Activated CD4-positive, alpha-beta T cell treated with anti-CD3 and anti-CD28 coated beads, Interleukin-2, amount 50 U/mL, for 4 hours (primary cell): ENCODE results near the gene SLC26A4.

ENCODE experiments used
- DNase-seq, 2 experiments: peaks; one replicate each; pipeline ENCODE4 v3.0.0-alpha.2; 2020

The SLC26A4 gene

DNA sequence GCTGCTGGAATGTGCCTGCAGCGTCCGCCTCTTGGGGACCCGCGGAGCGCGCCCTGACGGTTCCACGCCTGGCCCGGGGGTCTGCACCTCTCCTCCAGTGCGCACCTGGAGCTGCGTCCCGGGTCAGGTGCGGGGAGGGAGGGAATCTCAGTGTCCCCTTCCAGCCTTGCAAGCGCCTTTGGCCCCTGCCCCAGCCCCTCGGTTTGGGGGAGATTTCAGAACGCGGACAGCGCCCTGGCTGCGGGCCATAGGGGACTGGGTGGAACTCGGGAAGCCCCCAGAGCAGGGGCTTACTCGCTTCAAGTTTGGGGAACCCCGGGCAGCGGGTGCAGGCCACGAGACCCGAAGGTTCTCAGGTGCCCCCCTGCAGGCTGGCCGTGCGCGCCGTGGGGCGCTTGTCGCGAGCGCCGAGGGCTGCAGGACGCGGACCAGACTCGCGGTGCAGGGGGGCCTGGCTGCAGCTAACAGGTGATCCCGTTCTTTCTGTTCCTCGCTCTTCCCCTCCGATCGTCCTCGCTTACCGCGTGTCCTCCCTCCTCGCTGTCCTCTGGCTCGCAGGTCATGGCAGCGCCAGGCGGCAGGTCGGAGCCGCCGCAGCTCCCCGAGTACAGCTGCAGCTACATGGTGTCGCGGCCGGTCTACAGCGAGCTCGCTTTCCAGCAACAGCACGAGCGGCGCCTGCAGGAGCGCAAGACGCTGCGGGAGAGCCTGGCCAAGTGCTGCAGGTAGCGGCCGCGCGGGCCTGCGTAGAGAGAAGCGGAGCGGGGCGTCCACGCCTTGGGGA, 645 bp downstream of the SLC26A4 start:
- DNase-seq, result peak; percentile 6 to 21

DNA sequence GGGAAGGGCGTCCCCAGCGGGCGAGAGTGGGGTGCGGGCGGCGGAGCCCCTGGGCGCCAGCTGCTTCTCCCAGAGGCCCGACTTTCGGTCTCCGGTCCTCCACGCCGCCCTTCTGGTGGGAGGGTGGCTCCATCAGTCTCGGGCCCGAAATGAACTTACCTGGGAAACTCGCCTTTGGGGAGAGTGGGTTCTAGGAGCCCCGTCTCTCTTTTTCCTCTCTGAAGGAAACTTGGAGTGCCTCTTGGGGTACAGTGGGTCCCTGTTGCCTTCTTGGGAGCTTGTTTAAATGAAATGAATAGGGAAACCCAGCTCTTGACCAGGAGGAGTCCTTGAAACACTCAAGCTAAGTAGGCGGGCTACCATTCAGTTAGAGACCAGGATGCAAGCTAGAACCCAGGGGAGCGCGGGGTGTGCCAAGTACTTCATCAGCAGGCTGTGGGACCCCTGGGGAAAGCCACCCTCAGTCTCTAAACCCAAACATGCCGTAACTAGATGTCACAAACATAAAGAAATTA, 1.3 kb downstream of the SLC26A4 start:
- no peak for DNase-seq

- DNase-seq, result no peak
Observed at GRCh38 chr7:107663196-107663595, 2.6 kb downstream of the SLC26A4 start.

- no peak for DNase-seq
Observed at GRCh38 chr7:107666790-107667189, 6.2 kb downstream of the SLC26A4 start.

GRCh38 chr7:107667341-107667740, 6.7 kb downstream of the SLC26A4 start:
- no peak for DNase-seq

DNA sequence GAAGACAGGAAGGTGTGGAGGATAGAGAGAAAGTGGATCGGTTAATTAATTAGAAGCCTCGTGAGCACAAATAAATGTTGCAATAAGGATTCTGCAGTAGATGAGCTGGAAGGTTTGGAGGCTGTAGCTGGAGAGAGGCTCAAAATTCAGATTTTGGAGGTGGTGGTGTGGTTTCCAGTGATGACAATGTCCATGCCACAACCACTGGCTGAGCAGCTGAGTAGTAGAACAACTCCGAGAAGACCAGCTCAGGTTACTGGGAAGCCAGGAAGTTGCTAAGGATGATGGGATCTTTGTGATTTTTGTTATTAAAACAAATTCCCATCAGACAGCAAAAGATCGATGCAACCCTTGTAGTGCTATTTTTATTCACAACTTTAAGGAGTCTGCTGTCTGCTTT, 7.7 kb downstream of the SLC26A4 start:
- DNase-seq, result no peak

- DNase-seq, result no peak
Observed at GRCh38 chr7:107672183-107672582, 11.6 kb downstream of the SLC26A4 start.

DNA sequence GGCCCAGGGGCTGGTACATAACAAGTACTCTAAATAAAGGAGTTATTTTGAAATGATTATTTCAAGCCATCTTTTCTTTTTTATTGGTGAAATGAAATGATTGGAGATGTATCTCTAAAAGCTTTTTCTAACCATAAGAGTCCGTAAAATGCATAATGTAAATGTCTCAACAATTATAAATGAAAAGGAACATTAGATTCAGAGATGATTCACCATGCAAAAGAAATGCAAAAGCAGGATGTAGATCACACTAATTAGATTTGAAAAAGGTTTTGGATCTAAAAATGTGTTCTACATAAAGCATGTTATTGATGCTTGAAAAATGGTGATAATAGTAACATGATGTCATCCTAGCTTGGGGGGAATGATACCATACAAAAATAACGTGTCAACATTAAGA, 15.6 kb downstream of the SLC26A4 start:
- DNase-seq, result no peak

GRCh38 chr7:107678110-107678753, 17.6 kb downstream of the SLC26A4 start:
- no peak for DNase-seq

DNA sequence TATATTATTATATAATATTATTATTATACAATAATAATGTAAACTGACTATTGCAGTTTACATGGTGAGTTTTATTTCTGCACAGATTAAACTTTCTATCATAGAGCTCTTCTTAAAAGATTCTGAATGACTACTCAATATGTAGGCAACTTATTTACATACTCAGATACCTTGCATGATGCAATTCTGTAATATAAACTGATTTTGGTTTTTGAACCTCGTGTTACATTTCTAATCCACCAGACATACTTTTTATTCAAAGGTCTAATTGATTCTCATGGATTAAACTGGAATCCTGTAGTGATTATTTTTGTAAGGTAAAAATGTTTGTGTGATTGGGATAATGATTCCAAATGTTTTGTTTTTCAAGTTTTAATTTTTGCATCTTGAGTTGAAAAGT, 19.9 kb downstream of the SLC26A4 start:
- no peak for DNase-seq

- DNase-seq, result no peak
Observed at GRCh38 chr7:107682886-107683285, 22.3 kb downstream of the SLC26A4 start.

DNA sequence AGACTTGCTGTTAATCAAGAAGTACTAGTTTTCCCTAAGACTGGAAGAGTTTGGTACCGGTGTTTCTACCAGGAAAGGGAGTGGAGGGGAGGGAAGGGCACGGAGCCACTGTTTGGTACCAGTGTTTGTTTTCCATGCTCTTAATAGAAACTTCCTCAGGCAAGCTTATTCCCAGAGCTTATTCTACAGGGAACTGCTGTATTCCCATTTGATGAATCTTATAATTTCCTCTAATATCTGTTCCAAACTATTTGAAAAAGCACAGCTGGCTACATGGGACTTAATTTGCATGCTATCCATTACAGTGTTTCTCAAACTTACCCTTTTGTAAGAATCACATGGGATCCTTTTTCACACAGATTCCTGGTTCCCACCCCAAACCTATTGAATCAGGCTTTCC, 23.7 kb downstream of the SLC26A4 start:
- DNase-seq, result no peak

DNA sequence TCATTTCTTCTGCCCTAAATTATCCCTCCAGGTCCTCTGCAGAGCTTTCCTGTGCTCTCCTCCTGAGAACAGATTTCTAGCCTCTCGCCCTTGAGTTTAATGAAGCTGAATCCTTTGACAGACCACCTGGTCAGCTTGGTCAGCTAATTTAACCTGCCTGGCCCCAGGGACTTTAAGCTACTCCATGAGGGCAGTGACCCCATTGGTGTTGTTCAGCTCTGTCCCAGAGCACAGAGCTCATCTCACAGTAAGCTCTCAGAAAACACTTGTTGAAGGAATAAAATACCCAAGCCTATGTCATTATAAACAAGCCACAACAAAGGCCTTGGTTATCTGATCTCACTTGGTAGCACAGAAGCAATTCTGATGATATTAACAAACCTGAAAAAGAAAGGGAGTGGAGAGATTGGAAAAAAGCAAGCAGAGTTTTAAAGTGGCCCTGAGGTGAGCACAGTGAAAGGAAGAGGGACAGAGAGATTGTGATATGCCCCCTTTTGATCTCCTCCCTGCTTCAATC, 24.4 kb downstream of the SLC26A4 start:
- no peak for DNase-seq

- DNase-seq, result no peak
Observed at GRCh38 chr7:107686816-107687387, 26.3 kb downstream of the SLC26A4 start.

DNA sequence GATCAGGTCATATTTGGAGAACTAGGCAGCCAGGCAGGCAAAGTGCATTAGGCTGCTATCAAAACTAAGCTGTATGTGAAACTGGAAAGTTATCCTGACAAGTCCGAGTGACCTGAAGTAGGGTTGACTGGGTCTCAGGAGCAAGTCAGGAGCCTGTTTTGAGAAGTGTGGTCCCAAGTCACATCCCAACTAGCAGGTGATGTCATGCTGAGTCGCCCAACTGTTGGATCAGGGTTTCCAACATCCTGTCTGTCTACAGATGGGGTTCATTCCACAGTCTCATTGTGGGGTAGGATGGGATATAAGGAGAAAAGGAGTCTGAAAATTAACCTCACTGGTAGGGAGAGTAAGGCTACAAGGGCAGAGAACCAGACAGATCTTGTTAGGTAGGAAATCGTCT, 27.0 kb downstream of the SLC26A4 start:
- no peak for DNase-seq

- no peak for DNase-seq
Observed at GRCh38 chr7:107689553-107689952, 28.9 kb downstream of the SLC26A4 start.

GRCh38 chr7:107690084-107690483, 29.5 kb downstream of the SLC26A4 start:
- no peak for DNase-seq

DNA sequence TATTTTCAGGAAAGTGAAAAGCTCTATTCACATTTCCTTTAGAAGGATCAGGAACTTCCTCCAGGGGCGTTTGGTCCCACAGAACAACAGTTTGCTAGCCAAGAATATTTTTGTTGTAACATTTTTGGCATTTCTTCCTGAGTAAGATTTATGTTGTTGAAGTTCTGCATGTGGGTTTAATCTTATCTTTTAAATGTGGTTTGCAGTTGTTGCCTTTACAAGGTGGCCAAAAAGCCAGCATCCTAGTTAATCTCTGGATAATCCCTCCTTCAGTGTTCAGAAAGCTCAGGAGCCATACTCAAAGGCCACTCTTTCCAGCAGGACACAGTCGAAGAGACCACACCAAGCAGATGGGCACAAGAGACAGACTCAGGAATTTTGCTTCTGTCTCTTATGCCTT, 30.0 kb downstream of the SLC26A4 start:
- DNase-seq, result no peak

GRCh38 chr7:107691716-107692115, 31.1 kb downstream of the SLC26A4 start:
- DNase-seq, result no peak

GRCh38 chr7:107692501-107692900, 31.9 kb downstream of the SLC26A4 start:
- DNase-seq, result no peak

DNA sequence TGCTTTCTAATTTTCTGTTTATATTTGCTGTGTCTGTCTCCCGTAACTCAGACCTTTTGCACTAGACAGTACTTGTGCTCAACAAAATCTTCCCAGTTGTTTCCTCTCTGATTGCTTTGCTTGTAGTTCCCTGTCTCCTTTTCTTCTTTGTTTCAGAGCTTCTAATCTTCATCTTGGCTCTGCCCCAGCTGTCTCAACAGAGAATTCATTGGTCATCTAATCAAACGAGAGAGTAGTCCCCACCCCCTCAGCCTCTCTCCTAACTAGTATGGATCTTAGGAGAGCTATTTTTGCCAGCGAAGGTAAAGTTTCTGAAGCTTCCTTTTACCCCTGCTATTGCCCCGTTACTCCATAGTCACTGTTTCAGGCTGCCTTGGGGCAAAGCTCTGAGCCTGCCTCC, 32.8 kb downstream of the SLC26A4 start:
- no peak for DNase-seq

DNA sequence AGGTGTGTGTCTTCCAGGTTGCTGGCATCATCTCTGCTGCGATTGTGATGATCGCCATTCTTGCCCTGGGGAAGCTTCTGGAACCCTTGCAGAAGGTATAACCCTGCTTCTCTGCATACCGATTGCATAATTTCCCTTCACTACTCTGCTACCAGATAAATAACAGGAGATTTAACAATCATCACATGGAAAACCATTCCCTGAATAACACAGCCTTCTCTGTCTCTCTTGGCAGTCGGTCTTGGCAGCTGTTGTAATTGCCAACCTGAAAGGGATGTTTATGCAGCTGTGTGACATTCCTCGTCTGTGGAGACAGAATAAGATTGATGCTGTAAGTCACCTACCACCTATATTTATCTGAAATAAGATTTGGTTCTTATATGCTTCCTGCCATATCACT, 33.8 kb downstream of the SLC26A4 start:
- no peak for DNase-seq

GRCh38 chr7:107696330-107696946, 35.8 kb downstream of the SLC26A4 start:
- DNase-seq, result no peak
